HG03378 (cell line): ENCODE measurements around the gene ROCK2.
"Not testable (repeated sequence)": the region's sequence is repeated elsewhere in the genome, so short reads cannot be mapped to it uniquely, and the experiment has no call there.

Experiments
- ATAC-seq: cut with Tn5 transposase; IDR thresholded peaks from one replicate; pipeline ENCODE4 v1.9.1; 2021; ENCODE audit warnings: mild to moderate bottlenecking, moderate library complexity; ENCODE audit not compliant: unreplicated experiment

ROCK2 gene

DNA sequence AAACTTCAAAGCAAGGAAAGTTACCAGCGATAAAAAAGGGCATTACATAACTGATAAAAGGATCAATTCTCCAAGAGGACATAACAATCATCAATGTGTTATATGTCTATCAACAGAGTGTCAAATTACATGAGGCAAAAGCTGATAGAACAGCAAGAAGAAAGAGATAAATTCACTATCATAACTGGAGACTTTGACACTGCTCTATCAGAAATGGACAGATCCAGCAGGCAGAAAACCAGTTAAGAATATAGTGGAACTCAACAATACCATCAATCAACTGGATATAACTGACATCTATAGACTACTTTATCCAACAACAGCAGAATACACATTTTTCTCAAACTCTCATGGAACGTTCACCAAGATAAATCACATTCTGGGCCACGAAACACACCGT lies 65.0 kb downstream of the ROCK2 start:
- ATAC-seq = no peak

GRCh38 chr2:11278219-11278618 lies 66.2 kb downstream of the ROCK2 start:
- ATAC-seq = no peak

GRCh38 chr2:11275910-11276309 lies 68.5 kb downstream of the ROCK2 start:
- ATAC-seq = no peak

DNA sequence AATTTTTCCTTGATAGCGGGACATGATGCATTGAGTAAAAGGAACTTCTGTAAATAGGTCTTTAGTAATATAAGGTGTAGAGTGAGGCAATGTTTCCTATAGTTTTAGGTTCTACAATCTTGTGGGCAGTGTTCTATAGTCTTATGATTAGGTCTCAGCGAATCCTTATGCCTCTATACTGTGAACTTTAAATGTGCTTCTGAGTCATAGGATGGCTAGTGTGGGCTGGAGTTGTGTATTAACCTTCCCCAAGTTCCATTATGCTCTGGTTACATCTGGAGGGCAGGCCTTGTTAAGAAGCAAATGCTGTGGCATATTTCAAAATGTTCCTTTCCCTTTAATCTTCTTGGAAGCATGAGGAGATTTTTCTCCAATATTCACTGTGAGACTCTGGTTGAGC lies 73.5 kb downstream of the ROCK2 start:
- ATAC-seq = no peak

- no peak for ATAC-seq
These were observed 76.5 kb downstream of the ROCK2 start for GRCh38 chr2:11267931-11268330.

GRCh38 chr2:11264818-11265217 lies 79.6 kb downstream of the ROCK2 start:
- ATAC-seq = no peak

- no peak for ATAC-seq
These were observed 80.4 kb downstream of the ROCK2 start for GRCh38 chr2:11264007-11264406.

GRCh38 chr2:11263177-11263576 lies 81.3 kb downstream of the ROCK2 start:
- ATAC-seq = no peak

DNA sequence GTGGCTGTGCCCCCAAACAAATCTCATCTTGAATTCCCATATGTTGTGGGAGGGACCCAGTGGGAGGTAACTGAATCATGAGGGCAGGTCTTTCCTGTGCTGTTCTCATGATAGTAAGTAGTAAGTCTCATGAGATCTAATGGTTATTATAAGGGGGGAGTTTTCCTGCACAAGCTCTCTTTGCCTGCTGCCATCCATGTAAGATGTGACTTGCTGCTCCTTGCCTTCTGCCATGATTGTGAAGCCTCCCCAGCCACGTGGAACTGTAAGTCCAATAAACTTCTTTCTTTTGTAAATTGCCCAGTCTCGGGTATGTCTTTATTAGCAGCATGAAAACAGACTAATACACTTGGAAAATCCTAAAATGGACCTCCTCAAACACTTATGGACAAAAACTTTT lies 82.0 kb downstream of the ROCK2 start:
- ATAC-seq = not testable (repeated sequence)

DNA sequence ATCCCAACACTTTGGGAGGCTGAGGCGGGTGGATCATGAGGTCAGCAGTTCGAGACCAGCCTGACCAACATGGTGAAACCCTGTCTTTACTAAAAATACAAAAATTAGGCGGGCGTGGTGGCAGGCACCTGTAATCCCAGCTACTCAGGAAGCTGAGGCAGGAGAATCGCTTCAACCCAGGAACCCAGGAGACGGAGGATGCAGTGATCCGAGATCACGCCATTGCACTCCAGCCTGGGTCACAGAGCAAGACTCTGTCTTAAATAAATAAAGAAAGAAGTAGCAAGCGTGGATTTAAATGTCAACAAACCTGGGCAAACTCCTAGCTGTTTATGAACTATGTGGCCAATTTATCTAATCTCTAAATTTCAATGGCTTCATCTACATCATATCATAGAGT lies 82.9 kb downstream of the ROCK2 start:
- ATAC-seq = not testable (repeated sequence)

GRCh38 chr2:11260979-11261378 lies 83.5 kb downstream of the ROCK2 start:
- no peak for ATAC-seq

- ATAC-seq = no peak
These were observed 86.5 kb downstream of the ROCK2 start for GRCh38 chr2:11257964-11258363.

DNA sequence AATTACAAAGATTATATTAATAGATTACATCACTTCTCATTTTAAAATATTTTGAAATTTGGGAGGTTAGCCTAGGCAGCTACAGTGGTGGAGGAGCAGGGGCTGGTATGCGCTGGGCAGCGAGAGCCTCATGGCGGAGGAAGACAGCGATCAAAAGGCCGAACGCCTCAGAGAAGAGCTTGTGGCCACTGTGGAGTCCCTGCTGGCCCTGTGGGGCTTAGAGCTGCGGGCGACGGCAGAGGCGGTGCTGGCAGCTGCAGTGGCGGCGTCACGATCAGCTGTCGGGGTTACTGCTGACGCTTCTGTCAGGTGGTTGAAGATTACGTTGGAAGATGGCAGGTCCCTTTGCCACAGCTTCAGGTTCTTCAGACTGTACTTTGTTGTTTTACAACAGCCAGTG lies 87.4 kb downstream of the ROCK2 start:
- no peak for ATAC-seq

DNA sequence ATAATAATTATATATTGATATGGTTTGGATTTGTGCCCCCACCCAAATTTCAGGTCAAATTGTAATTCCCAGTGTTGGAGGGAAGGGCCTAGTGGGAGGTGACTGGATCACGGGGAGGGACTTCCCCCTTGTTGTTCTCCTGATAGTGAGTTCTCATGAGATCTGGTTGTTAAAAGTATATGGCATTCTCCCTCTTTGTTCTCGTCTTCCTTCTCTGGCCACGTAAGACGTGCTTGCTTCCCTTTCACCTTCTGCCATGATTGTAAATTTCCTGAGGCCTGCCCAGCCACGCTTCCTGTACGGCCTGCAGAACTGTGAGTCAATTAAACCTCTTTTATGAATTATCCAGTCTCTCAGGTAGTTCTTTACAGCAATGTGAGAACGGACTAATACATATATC lies 88.3 kb downstream of the ROCK2 start:
- no peak for ATAC-seq

DNA sequence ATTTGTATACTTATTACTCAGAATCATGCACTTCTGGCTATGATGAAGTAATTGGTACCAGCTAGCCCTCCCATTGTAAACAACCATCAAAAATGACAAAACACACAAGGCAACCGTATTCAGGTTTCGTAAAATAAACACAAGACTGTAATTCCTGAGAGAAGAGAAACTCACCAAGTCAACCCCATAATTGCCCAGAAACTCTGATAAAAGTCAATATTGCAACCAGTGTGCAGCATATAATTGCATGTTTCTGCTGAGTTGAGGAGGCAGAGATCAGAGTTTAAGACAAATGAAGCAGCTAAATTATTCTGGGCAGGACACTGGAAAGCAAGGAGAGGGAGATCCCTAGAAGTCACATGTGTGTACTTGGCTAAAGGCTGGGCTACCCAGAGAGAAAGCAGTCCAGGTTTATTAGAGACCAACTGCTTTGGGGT lies 90.3 kb downstream of the ROCK2 start:
- ATAC-seq = no peak

- not testable (repeated sequence) for ATAC-seq
These were observed 92.0 kb downstream of the ROCK2 start for GRCh38 chr2:11252458-11252857.

DNA sequence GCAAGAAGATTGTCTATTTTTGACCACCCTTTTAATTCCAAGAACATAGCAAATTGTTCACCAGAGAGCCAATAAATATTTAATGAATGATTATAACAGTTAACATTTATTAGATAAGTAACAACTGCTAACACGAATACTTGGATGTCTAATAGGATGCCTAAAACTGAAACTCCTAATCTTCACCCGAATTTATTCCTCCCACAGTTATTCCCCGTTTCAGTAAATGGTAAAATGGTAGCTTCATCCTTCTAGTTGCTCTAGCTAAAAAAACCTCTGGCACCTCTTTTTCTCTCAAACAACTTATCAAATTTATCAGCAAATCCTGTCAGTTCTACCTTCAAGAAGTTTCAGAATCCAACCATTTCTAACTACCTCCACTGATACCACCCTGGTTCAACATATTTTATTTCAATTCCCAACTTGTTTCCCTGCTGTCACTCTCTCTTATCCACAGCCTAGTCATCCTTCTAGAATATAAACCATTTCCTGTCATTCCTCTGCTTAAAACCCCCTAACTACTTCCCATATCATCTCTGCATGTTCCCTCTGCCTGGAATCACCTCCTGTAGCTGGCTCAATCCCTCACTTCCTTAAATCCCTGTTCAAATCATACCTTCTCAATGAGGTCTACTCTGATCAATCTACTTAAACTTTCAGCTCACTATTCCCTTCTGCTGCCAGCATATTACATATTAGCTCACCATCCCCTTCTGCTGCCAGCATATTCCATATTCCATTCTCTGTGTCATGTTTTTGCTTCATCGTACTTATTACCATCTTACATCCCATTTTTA lies 93.8 kb downstream of the ROCK2 start:
- no peak for ATAC-seq

GRCh38 chr2:11245322-11245721 lies 99.1 kb downstream of the ROCK2 start:
- ATAC-seq = no peak

DNA sequence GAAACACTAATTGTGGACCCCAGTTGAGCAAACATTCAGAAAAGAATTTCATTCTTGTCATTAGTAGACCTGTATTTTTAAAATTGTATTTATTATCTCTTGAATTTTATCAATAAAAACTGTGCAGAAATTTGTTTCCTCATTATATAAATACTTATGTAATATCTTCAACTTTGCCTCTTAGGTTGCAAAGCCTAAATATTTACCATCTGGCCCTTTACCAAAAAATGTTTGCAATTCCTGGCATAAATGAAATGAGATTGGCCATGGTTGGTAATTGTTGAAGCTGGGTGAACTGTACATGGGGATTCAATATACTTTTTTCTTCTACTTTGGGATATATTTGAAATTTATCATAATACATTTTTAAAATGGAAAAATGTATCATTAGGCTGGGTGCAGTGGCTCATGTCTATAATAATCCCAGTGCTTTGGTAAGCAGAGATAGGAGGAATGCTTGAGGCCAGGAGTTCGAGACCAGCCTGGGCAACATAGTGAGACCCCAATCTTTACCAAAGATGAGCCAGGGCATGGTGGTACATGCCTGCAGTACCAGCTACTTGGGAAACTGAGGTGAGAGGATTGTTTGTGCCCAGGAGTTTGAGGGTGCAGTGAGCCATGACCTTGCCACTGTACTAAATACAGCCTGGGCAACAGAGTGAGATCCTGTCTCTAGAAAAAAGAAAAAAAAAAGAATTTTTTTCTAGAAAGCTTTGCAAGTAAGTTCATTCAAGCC lies 100.2 kb downstream of the ROCK2 start:
- ATAC-seq = no peak

DNA sequence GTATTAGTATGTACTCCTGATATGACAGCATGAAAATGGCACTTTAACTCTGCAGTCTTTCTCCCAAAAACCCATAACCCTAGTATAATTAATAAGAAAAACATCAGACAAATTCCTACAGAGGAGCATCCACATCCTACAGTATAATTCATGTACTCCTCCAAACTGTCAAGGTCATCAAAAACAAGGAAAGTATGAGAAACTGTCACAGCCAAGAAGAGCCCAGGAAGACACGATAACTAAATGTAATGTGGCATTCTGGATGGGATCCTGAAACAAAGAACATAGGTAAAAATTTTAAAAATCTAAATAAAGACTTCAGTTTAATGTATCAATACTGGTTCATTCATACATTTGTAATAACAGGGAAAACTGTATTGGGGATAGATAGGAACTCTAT lies 100.9 kb downstream of the ROCK2 start:
- ATAC-seq = no peak

DNA sequence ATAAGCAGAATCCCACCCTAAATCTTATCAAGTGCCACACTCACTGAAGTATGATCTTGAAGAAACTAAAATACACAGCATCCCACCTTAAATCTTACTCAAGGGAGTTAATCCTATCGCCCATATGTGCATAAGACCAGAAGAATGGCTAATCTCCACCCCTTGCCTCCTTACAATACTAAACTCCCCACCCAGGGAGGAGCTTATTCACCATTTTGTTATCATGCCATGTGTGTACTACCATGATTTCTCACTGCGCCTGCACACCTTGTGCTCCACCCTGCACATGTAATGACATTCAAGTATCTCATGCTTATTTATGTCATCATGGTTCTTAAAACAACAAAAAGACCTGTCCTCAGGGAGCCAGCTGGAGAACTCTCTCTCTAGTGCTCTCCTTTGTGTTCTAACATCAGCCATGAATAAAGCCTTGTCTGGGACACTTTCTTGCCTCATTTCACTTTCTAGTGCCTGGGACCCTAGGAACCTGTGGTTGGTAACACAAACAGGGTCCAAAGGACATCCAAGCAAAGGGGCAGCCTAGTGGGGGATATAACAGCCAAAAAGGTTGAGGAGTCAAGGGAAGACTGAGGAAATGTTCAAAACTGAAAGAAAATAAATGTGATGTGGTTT lies 101.8 kb downstream of the ROCK2 start:
- no peak for ATAC-seq
